CD14-positive monocyte (primary cell): ENCODE results near the gene CCL20. TPM values are rescaled to one million over a fixed set of nuclear protein-coding genes. Genes with fewer than 3 reads are reported as not detected.

Experiments
- DNase-seq, 3 donors: peaks; one replicate each; pipeline ENCODE4 v3.0.0-alpha.2; 2011 to 2022
- H2AFZ ChIP-seq: 2 replicates; pipeline ENCODE4 v1.6.0; 2012; ENCODE audit warnings: mild to moderate bottlenecking, low read depth, low read length, inconsistent platforms; ENCODE audit not compliant: insufficient read depth, poor library complexity, severe bottlenecking
- H3K27ac ChIP-seq, 2 donors: 1 replicate in 1 of 2; 2 replicates in 1 of 2; pipeline ENCODE4 v1.5.1; 2012 to 2013; ENCODE audit warnings: low read length in 2 of 2, control low read depth in 1 of 2, inconsistent platforms in 1 of 2, low read depth in 1 of 2, mild to moderate bottlenecking in 1 of 2
- H3K27me3 ChIP-seq, 2 donors: one replicate each; pipeline versions ENCODE4 v1.6.0 to v1.6.1; 2011 to 2013; ENCODE audit warnings: low read length in 2 of 2; ENCODE audit not compliant: control insufficient read depth in 2 of 2, insufficient read depth in 2 of 2
- H3K36me3 ChIP-seq, 2 donors: replicated peaks in 1 of 2; 1 replicate in 1 of 2; 2 replicates in 1 of 2; pipeline versions ENCODE4 v1.5.1 to v1.6.1; 2012 to 2013; ENCODE audit warnings: low read length in 2 of 2, control low read depth in 1 of 2, inconsistent platforms in 1 of 2, mild to moderate bottlenecking in 1 of 2; ENCODE audit not compliant: insufficient read depth in 2 of 2, control insufficient read depth in 1 of 2
- H3K4me1 ChIP-seq, 2 donors: 1 replicate in 1 of 2; 2 replicates in 1 of 2; pipeline versions ENCODE4 v1.5.1 to v1.6.1; 2012 to 2013; ENCODE audit warnings: low read length in 2 of 2, control low read depth in 1 of 2, inconsistent platforms in 1 of 2, mild to moderate bottlenecking in 1 of 2, moderate library complexity in 1 of 2; ENCODE audit not compliant: insufficient read depth in 2 of 2, control insufficient read depth in 1 of 2
- H3K4me2 ChIP-seq: replicated peaks from 2 replicates; pipeline ENCODE3; 2012; ENCODE audit warnings: low read length, moderate library complexity, mild to moderate bottlenecking; ENCODE audit not compliant: poor library complexity, severe bottlenecking; ENCODE audit errors: extremely low read depth
- H3K4me3 ChIP-seq, 3 experiments: fragments of 200-600 bp in 1 of 3; sonication (generic) in 1 of 3; replicated peaks in 1 of 3; 1 replicate in 2 of 3; 2 replicates in 1 of 3; pipeline ENCODE4 v1.5.1; 2011 to 2013; ENCODE audit warnings: low read length in 3 of 3, mild to moderate bottlenecking in 3 of 3, control low read depth in 2 of 3, low read depth in 2 of 3, inconsistent platforms in 1 of 3, moderate library complexity in 1 of 3
- H3K79me2 ChIP-seq: 2 replicates; pipeline ENCODE4 v1.6.0; 2012; ENCODE audit warnings: mild to moderate bottlenecking, control low read depth, inconsistent platforms, low read length, moderate library complexity; ENCODE audit not compliant: insufficient read depth
- H3K9ac ChIP-seq: 2 replicates; pipeline ENCODE4 v1.6.0; 2017; ENCODE audit warnings: low read length, mild to moderate bottlenecking; ENCODE audit not compliant: insufficient read depth, poor library complexity, severe bottlenecking
- H3K9me3 ChIP-seq, 2 donors: replicated peaks in 1 of 2; 1 replicate in 1 of 2; 2 replicates in 1 of 2; pipeline versions ENCODE4 v1.5.1 to v1.6.1; 2012 to 2013; ENCODE audit warnings: low read length in 2 of 2, control low read depth in 1 of 2; ENCODE audit not compliant: control insufficient read depth in 1 of 2, insufficient read depth in 1 of 2
- H4K20me1 ChIP-seq: 2 replicates; pipeline ENCODE4 v1.6.0; 2012; ENCODE audit warnings: mild to moderate bottlenecking, low read length, control low read depth, moderate library complexity; ENCODE audit not compliant: insufficient read depth
- H3K27ac Mint-ChIP-seq, 7 donors: one replicate each; pipeline ENCODE4 v1.8.0; 2020; ENCODE audit warnings: mild to moderate bottlenecking in 7 of 7, mixed read lengths in 7 of 7, moderate library complexity in 6 of 7, inconsistent platforms in 2 of 7
- H3K27me3 Mint-ChIP-seq, 3 donors: one replicate each; pipeline ENCODE4 v1.8.0; 2021 to 2022; ENCODE audit warnings: low read depth in 3 of 3, mild to moderate bottlenecking in 3 of 3, mixed read lengths in 3 of 3, moderate library complexity in 3 of 3, inconsistent platforms in 1 of 3
- H3K36me3 Mint-ChIP-seq, 2 donors: one replicate each; pipeline ENCODE4 v1.8.0; 2020; ENCODE audit warnings: mixed read lengths in 2 of 2, inconsistent platforms in 1 of 2, mild to moderate bottlenecking in 1 of 2
- H3K4me1 Mint-ChIP-seq: one replicate; pipeline ENCODE4 v1.8.0; 2020; ENCODE audit warnings: mild to moderate bottlenecking, mixed read lengths
- H3K4me3 Mint-ChIP-seq, 2 donors: one replicate each; pipeline ENCODE4 v1.8.0; 2020; ENCODE audit warnings: mild to moderate bottlenecking in 2 of 2, mixed read lengths in 2 of 2, moderate library complexity in 1 of 2
- H3K9me3 Mint-ChIP-seq, 7 donors: one replicate each; pipeline ENCODE4 v1.8.0; 2020 to 2022; ENCODE audit warnings: mixed read lengths in 7 of 7, mild to moderate bottlenecking in 6 of 7, moderate library complexity in 6 of 7, inconsistent platforms in 2 of 7
- WGBS: methylation state at CpG from one replicate; pipeline ENCODE4 v1.1.5; 2013; ENCODE audit warnings: missing lambda C conversion rate; ENCODE audit not compliant: insufficient coverage; 5-methylcytosine and 5-hydroxymethylcytosine counted together
- intact Hi-C, 2 donors: fragments of 100-400 bp; cut with micrococcal nuclease; formaldehyde crosslinking; loops; one replicate each; pipeline versions ENCODE4 v1.15.0 to v1.15.1; 2023
- polyA plus RNA-seq, 3 donors: library from polyadenylated mRNA; depleted of rRNA in 1 of 3; unstranded in 2 of 3; stranded (reverse) in 1 of 3; fragments of 300-500 nt in 2 of 3; fragments of >200 nt in 1 of 3; fragmentation: Illumina TruSeq in 2 of 3; gene quantifications; 1 replicate in 2 of 3; 2 replicates in 1 of 3; pipeline ENCODE4 v1.2.3, GENCODE V29; 2012 to 2021
- TF ChIP-seq, protein P1 (sequence below): fragments of 200-600 bp; IDR thresholded peaks from one replicate; pipeline ENCODE4 v1.8.0; 2022; ENCODE audit warnings: antibody characterized with exemption, mild to moderate bottlenecking

The CCL20 gene
- polyA plus RNA-seq, 3 donors, result 0.47 to 6.2 TPM; not detected in 1

DNA sequence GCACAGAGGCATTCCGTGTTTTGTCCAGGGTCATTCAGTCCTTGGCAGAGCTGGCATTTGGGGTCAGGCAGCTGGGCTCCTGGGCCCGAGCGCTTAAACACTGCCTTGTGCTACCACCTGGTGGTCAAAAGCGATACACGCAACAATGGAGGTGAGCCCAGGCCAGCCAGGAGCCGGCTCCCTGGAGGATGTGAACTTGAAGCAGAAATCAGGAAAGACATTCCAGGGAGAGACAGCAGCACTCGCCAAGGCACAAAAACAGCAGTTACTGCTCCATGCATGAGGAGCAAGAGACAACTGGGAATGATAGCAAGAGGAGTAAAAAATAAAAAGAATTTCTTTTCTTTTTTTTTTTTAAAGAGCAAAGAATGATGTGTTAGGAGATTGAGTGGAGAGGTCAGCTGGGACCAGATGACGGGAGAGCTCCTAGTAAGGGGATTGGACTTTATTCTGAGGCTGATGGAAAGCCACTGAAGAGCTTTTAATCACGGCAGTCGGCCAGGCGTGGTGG is 47.2 kb upstream of the CCL20 start:
- Histone ChIP-seq H3K36me3 (no peaks in the 10 kb centered on the region), H3K79me2 (no peaks in the 10 kb centered on the region), H2AFZ (no peak overlapping the region), H3K9me3 (no peaks in the 10 kb centered on the region), H3K27ac (no peak overlapping the region), H4K20me1 (no peaks in the 10 kb centered on the region), H3K4me3 (no peak overlapping the region), H3K27me3 (no peaks in the 10 kb centered on the region), H3K4me1 (no peaks in the 10 kb centered on the region), H3K9ac (no peak overlapping the region), H3K4me2 (no peak overlapping the region)
- WGBS, result 21% methylated on average over 9 of the region's 11 CpGs
- Mint-ChIP-seq H3K27me3 (peaks cover 3 to 6% (median 4%) of the 10 kb centered on the region in 3 donors), H3K4me3 (no peak overlapping the region), H3K36me3 (no peaks in the 10 kb centered on the region), H3K4me1 (peaks cover 4% of the 10 kb centered on the region), H3K27ac (no peak overlapping the region), H3K9me3 (peaks cover 0 to 3% (median 0%) of the 10 kb centered on the region in 7 donors)
- intact Hi-C loops, result loop anchor here in 1 of 2 donors (5.0 to 10.0 kb wide), 2 partner anchors 529 to 642 kb away; no protein-coding TSS in a partner anchor
- peak; percentile 36 to 61 (median 60) for DNase-seq
- TF ChIP-seq, protein P1, sequence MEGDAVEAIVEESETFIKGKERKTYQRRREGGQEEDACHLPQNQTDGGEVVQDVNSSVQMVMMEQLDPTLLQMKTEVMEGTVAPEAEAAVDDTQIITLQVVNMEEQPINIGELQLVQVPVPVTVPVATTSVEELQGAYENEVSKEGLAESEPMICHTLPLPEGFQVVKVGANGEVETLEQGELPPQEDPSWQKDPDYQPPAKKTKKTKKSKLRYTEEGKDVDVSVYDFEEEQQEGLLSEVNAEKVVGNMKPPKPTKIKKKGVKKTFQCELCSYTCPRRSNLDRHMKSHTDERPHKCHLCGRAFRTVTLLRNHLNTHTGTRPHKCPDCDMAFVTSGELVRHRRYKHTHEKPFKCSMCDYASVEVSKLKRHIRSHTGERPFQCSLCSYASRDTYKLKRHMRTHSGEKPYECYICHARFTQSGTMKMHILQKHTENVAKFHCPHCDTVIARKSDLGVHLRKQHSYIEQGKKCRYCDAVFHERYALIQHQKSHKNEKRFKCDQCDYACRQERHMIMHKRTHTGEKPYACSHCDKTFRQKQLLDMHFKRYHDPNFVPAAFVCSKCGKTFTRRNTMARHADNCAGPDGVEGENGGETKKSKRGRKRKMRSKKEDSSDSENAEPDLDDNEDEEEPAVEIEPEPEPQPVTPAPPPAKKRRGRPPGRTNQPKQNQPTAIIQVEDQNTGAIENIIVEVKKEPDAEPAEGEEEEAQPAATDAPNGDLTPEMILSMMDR, result peak; percentile 86

- H4K20me1 ChIP-seq, result no peaks in the 10 kb centered on the region
- H3K79me2 ChIP-seq, result no peaks in the 10 kb centered on the region
- no peaks in the 10 kb centered on the region for H3K9me3 ChIP-seq
- TF ChIP-seq, protein P1, result no peak
- DNase-seq, result no peak
- Mint-ChIP-seq H3K36me3 (no peaks in the 10 kb centered on the region), H3K4me3 (no peak overlapping the region), H3K27me3 (peaks cover 2 to 6% (median 3%) of the 10 kb centered on the region in 3 donors), H3K27ac (no peak overlapping the region), H3K4me1 (peaks cover 4% of the 10 kb centered on the region), H3K9me3 (peaks cover 0 to 3% (median 0%) of the 10 kb centered on the region in 7 donors)
- no peaks in the 10 kb centered on the region for H3K4me1 ChIP-seq
- intact Hi-C loops, result loop anchor here in 1 of 2 donors (5.0 to 10.0 kb wide), 2 partner anchors 531 to 643 kb away; no protein-coding TSS in a partner anchor
- no peaks in the 10 kb centered on the region for H3K36me3 ChIP-seq
- no peak overlapping the region for H2AFZ ChIP-seq
- H3K4me2 ChIP-seq, result no peak overlapping the region
- H3K4me3 ChIP-seq, result no peak overlapping the region
- H3K9ac ChIP-seq, result no peak overlapping the region
- no peaks in the 10 kb centered on the region for H3K27me3 ChIP-seq
- 92% methylated on average over 22 of the region's 22 CpGs for WGBS
- H3K27ac ChIP-seq, result no peak overlapping the region
These were observed 45.8 kb upstream of the CCL20 start for GRCh38 chr2:227767830-227768229.
